Natural killer cell treated with Interleukin-12 subunit alpha and Interleukin-12 subunit beta and Interleukin-15 and Interleukin-18, amount 100 ng/mL, for 72 hours (primary cell): ENCODE results near the gene CNR2. TPM values are rescaled to one million over a fixed set of nuclear protein-coding genes. Genes with fewer than 3 reads are reported as not detected.
A peak's percentile ranks its signal among the peaks of the same experiment; 100 is the strongest.
"Not testable (repeated sequence)": the region's sequence is repeated elsewhere in the genome, so short reads cannot be mapped to it uniquely, and the experiment has no call there.

Experiments used
- ATAC-seq, 2 donors: fragments of 150-1000 bp; cut with Tn5 transposase in 1 of 2; sonication (Bioruptor Pico), chemical (Tn5 transposase) in 1 of 2; 2 replicates each; pipeline ENCODE4 v1.10.0; 2021
- DNase-seq: peaks from one replicate; pipeline ENCODE4 v3.0.0; 2022; ENCODE audit warnings: low spot score
- H3K27ac Mint-ChIP-seq, 2 donors: 1 replicate in 1 of 2; 2 replicates in 1 of 2; pipeline ENCODE4 v1.8.0; 2022; ENCODE audit warnings: mixed read lengths in 2 of 2, mild to moderate bottlenecking in 1 of 2, moderate library complexity in 1 of 2
- H3K27me3 Mint-ChIP-seq, 2 donors: 1 replicate in 1 of 2; 2 replicates in 1 of 2; pipeline ENCODE4 v1.8.0; 2022; ENCODE audit warnings: mixed read lengths in 2 of 2
- H3K36me3 Mint-ChIP-seq: one replicate; pipeline ENCODE4 v1.8.0; 2022; ENCODE audit warnings: mixed read lengths
- H3K4me1 Mint-ChIP-seq, 2 donors: 1 replicate in 1 of 2; 2 replicates in 1 of 2; pipeline ENCODE4 v1.8.0; 2022; ENCODE audit warnings: low read depth in 2 of 2, mixed read lengths in 2 of 2, mild to moderate bottlenecking in 1 of 2
- H3K4me3 Mint-ChIP-seq: one replicate; pipeline ENCODE4 v1.8.0; 2022; ENCODE audit warnings: mixed read lengths
- H3K9me3 Mint-ChIP-seq: 2 replicates; pipeline ENCODE4 v1.8.0; 2022; ENCODE audit warnings: mixed read lengths
- total RNA-seq, 2 donors: library from RNA; stranded (reverse); gene quantifications; one replicate each; pipeline ENCODE4 v1.2.3, GENCODE V29; 2022

CNR2 gene
- total RNA-seq, 2 donors from 2014 or later: 2.1 to 3.8 TPM

GRCh38 chr1:23853124-23853523, 60.0 kb downstream of the CNR2 start:
- H3K27me3 Mint-ChIP-seq, H3K27ac Mint-ChIP-seq, DNase-seq, H3K4me1 Mint-ChIP-seq, ATAC-seq, H3K4me3 Mint-ChIP-seq, H3K36me3 Mint-ChIP-seq, H3K9me3 Mint-ChIP-seq: not testable (repeated sequence)

- not testable (repeated sequence) for H3K9me3 Mint-ChIP-seq, H3K27me3 Mint-ChIP-seq, H3K4me1 Mint-ChIP-seq, H3K27ac Mint-ChIP-seq, H3K4me3 Mint-ChIP-seq, ATAC-seq, DNase-seq
- peaks cover 11% of the 10 kb centered on the region for H3K36me3 Mint-ChIP-seq
Observed at GRCh38 chr1:23851406-23851805, 61.8 kb downstream of the CNR2 start.

- H3K27ac Mint-ChIP-seq: no peak overlapping the region
- H3K27me3 Mint-ChIP-seq: no peaks in the 10 kb centered on the region
- DNase-seq (no peak), ATAC-seq (no peak)
- H3K36me3 Mint-ChIP-seq: peaks cover 18% of the 10 kb centered on the region
- H3K4me3 Mint-ChIP-seq: no peak overlapping the region
- peaks cover 0 to 4% of the 10 kb centered on the region in 2 donors for H3K4me1 Mint-ChIP-seq
- H3K9me3 Mint-ChIP-seq: no peaks in the 10 kb centered on the region
Observed at GRCh38 chr1:23848673-23849616, 64.2 kb downstream of the CNR2 start.

GRCh38 chr1:23847482-23848095, 65.6 kb downstream of the CNR2 start:
- H3K27ac Mint-ChIP-seq, H3K9me3 Mint-ChIP-seq, ATAC-seq, H3K4me3 Mint-ChIP-seq, H3K4me1 Mint-ChIP-seq, DNase-seq, H3K27me3 Mint-ChIP-seq: not testable (repeated sequence)
- peaks cover 18% of the 10 kb centered on the region for H3K36me3 Mint-ChIP-seq

GRCh38 chr1:23845163-23845562, 68.0 kb downstream of the CNR2 start:
- Mint-ChIP-seq H3K27ac (no peak overlapping the region), H3K4me1 (peaks cover 0 to 4% of the 10 kb centered on the region in 2 donors), H3K9me3 (no peaks in the 10 kb centered on the region), H3K36me3 (peaks cover 18% of the 10 kb centered on the region), H3K4me3 (no peak overlapping the region), H3K27me3 (no peaks in the 10 kb centered on the region)
- ATAC-seq (no peak), DNase-seq (no peak)

GRCh38 chr1:23843644-23844043, 69.5 kb downstream of the CNR2 start:
- no peak overlapping the region for H3K4me3 Mint-ChIP-seq
- H3K27ac Mint-ChIP-seq: no peak overlapping the region
- ATAC-seq (no peak), DNase-seq (no peak)
- H3K27me3 Mint-ChIP-seq: no peaks in the 10 kb centered on the region
- H3K4me1 Mint-ChIP-seq: peaks cover 0 to 4% of the 10 kb centered on the region in 2 donors
- H3K9me3 Mint-ChIP-seq: no peaks in the 10 kb centered on the region
- peaks cover 18% of the 10 kb centered on the region for H3K36me3 Mint-ChIP-seq

- H3K4me1 Mint-ChIP-seq: peaks cover 8 to 10% of the 10 kb centered on the region in 2 donors
- H3K27ac Mint-ChIP-seq: no peak overlapping the region
- ATAC-seq (peak; percentile 99 to 100), DNase-seq (peak; percentile 77)
- no peaks in the 10 kb centered on the region for H3K36me3 Mint-ChIP-seq
- peak overlapping the region; percentile 74 for H3K4me3 Mint-ChIP-seq
- H3K9me3 Mint-ChIP-seq: no peaks in the 10 kb centered on the region
- peaks cover 7 to 8% of the 10 kb centered on the region in 2 donors for H3K27me3 Mint-ChIP-seq
Observed at GRCh38 chr1:23838401-23838866, 74.7 kb downstream of the CNR2 start.

GRCh38 chr1:23837908-23838307, 75.3 kb downstream of the CNR2 start:
- H3K36me3 Mint-ChIP-seq: no peaks in the 10 kb centered on the region
- peaks cover 7 to 8% of the 10 kb centered on the region in 2 donors for H3K27me3 Mint-ChIP-seq
- ATAC-seq (peak in 1 of 2 donors; percentile 16), DNase-seq (no peak)
- peak overlapping the region; percentile 74 for H3K4me3 Mint-ChIP-seq
- H3K27ac Mint-ChIP-seq: no peak overlapping the region
- H3K9me3 Mint-ChIP-seq: no peaks in the 10 kb centered on the region
- peaks cover 8 to 10% of the 10 kb centered on the region in 2 donors for H3K4me1 Mint-ChIP-seq

GRCh38 chr1:23836037-23836436, 77.1 kb downstream of the CNR2 start:
- no peak overlapping the region for H3K27ac Mint-ChIP-seq
- ATAC-seq (no peak), DNase-seq (no peak)
- H3K27me3 Mint-ChIP-seq: peaks cover 7 to 8% of the 10 kb centered on the region in 2 donors
- H3K36me3 Mint-ChIP-seq: no peaks in the 10 kb centered on the region
- no peak overlapping the region for H3K4me3 Mint-ChIP-seq
- no peaks in the 10 kb centered on the region for H3K9me3 Mint-ChIP-seq
- peaks cover 8 to 10% of the 10 kb centered on the region in 2 donors for H3K4me1 Mint-ChIP-seq

- not testable (repeated sequence) for H3K4me1 Mint-ChIP-seq, H3K4me3 Mint-ChIP-seq, H3K27ac Mint-ChIP-seq, DNase-seq, ATAC-seq, H3K36me3 Mint-ChIP-seq, H3K27me3 Mint-ChIP-seq, H3K9me3 Mint-ChIP-seq
Observed at GRCh38 chr1:23834156-23834555, 79.0 kb downstream of the CNR2 start.

- no peak for DNase-seq
- H3K27me3 Mint-ChIP-seq: no peaks in the 10 kb centered on the region
- H3K27ac Mint-ChIP-seq: no peak overlapping the region
- peaks cover 17 to 20% of the 10 kb centered on the region in 2 donors for H3K4me1 Mint-ChIP-seq
- H3K36me3 Mint-ChIP-seq: no peaks in the 10 kb centered on the region
- no peak for ATAC-seq
- H3K4me3 Mint-ChIP-seq: no peak overlapping the region
- H3K9me3 Mint-ChIP-seq: no peaks in the 10 kb centered on the region
Observed at GRCh38 chr1:23827717-23828116, 85.4 kb downstream of the CNR2 start.

- H3K27ac Mint-ChIP-seq: not testable (repeated sequence)
Observed at GRCh38 chr1:23826590-23826989, 86.6 kb downstream of the CNR2 start.

GRCh38 chr1:23825762-23826522, 87.2 kb downstream of the CNR2 start:
- ATAC-seq (peak in 1 of 2 donors; percentile 59), DNase-seq (no peak)
- Mint-ChIP-seq H3K27me3 (no peaks in the 10 kb centered on the region), H3K4me3 (peak overlapping the region; percentile 90), H3K27ac (peak overlapping the region; percentile 92 to 96), H3K36me3 (no peaks in the 10 kb centered on the region), H3K4me1 (peaks cover 17 to 20% of the 10 kb centered on the region in 2 donors), H3K9me3 (no peaks in the 10 kb centered on the region)

More at GRCh38 chr1:23826590-23826989, 86.6 kb downstream of the CNR2 start:
- H3K9me3 Mint-ChIP-seq, ATAC-seq, H3K27me3 Mint-ChIP-seq, H3K4me3 Mint-ChIP-seq, H3K36me3 Mint-ChIP-seq, DNase-seq: not testable (repeated sequence)
- peaks cover 17 to 20% of the 10 kb centered on the region in 2 donors for H3K4me1 Mint-ChIP-seq
